Measurements from ENCODE around the gene NTRK2.

The NTRK2 gene

GRCh38 chr9:84845956-84846900 lies 176.7 kb downstream of the NTRK2 start:
- H3K4me3 ChIP-seq (ENCODE audit: low read depth, low read length) = no peak overlapping the region

GRCh38 chr9:84846906-84847305 lies 177.4 kb downstream of the NTRK2 start:
- no peak overlapping the region for H3K4me3 ChIP-seq (ENCODE audit: low read depth, low read length)

- H3K4me3 ChIP-seq (ENCODE audit: low read depth, low read length) = no peak overlapping the region
These were observed 179.5 kb downstream of the NTRK2 start for GRCh38 chr9:84849049-84849448.

GRCh38 chr9:84850830-84851392 lies 181.4 kb downstream of the NTRK2 start:
- H3K4me3 ChIP-seq (ENCODE audit: low read depth, low read length) = no peak overlapping the region

- no peak overlapping the region for H3K4me3 ChIP-seq (ENCODE audit: low read depth, low read length)
These were observed 182.5 kb downstream of the NTRK2 start for GRCh38 chr9:84851935-84852585.

GRCh38 chr9:84852617-84853301 lies 183.2 kb downstream of the NTRK2 start:
- no peak overlapping the region for H3K4me3 ChIP-seq (ENCODE audit: low read depth, low read length)

- H3K4me3 ChIP-seq (ENCODE audit: low read depth, low read length) = no peak overlapping the region
These were observed 186.7 kb downstream of the NTRK2 start for GRCh38 chr9:84856181-84856632.

- no peak overlapping the region for H3K4me3 ChIP-seq (ENCODE audit: low read depth, low read length)
These were observed 187.7 kb downstream of the NTRK2 start for GRCh38 chr9:84857211-84857610.

- no peak overlapping the region for H3K4me3 ChIP-seq (ENCODE audit: low read depth, low read length)
These were observed 188.8 kb downstream of the NTRK2 start for GRCh38 chr9:84858364-84858763.

GRCh38 chr9:84860249-84861115 lies 191.0 kb downstream of the NTRK2 start:
- no peak overlapping the region for H3K4me3 ChIP-seq (ENCODE audit: low read depth, low read length)

- H3K4me3 ChIP-seq (ENCODE audit: low read depth, low read length) = no peak overlapping the region
These were observed 191.9 kb downstream of the NTRK2 start for GRCh38 chr9:84861455-84861854.

- no peak overlapping the region for H3K4me3 ChIP-seq (ENCODE audit: low read depth, low read length)
These were observed 192.8 kb downstream of the NTRK2 start for GRCh38 chr9:84862308-84862707.

- H3K4me3 ChIP-seq (ENCODE audit: low read depth, low read length) = no peak overlapping the region
These were observed 193.3 kb downstream of the NTRK2 start for GRCh38 chr9:84862810-84863287.

- H3K4me3 ChIP-seq (ENCODE audit: low read depth, low read length) = no peak overlapping the region
These were observed 193.8 kb downstream of the NTRK2 start for GRCh38 chr9:84863372-84863771.

GRCh38 chr9:84866396-84867175 lies 197.1 kb downstream of the NTRK2 start:
- no peak overlapping the region for H3K4me3 ChIP-seq (ENCODE audit: low read depth, low read length)

- H3K4me3 ChIP-seq (ENCODE audit: low read depth, low read length) = no peak overlapping the region
These were observed 197.7 kb downstream of the NTRK2 start for GRCh38 chr9:84867186-84867585.

GRCh38 chr9:84869091-84869490 lies 199.6 kb downstream of the NTRK2 start:
- H3K4me3 ChIP-seq (ENCODE audit: low read depth, low read length) = no peak overlapping the region

- H3K4me3 ChIP-seq (ENCODE audit: low read depth, low read length) = no peak overlapping the region
These were observed 202.5 kb downstream of the NTRK2 start for GRCh38 chr9:84871983-84872382.

GRCh38 chr9:84874022-84874421 lies 204.5 kb downstream of the NTRK2 start:
- H3K4me3 ChIP-seq (ENCODE audit: low read depth, low read length) = no peak overlapping the region

Data from iPS-11a (cell line).